Endothelial cell of umbilical vein (primary cell): ENCODE data around the gene AMBP.

Experiments used
- CTCF ChIP-seq, 2 donors: IDR thresholded peaks; 1 replicate in 1 of 2; 2 replicates in 1 of 2; pipeline ENCODE4 v1.5.1; 2011; ENCODE audit warnings: low read length in 2 of 2, mild to moderate bottlenecking in 2 of 2, moderate library complexity in 2 of 2, control low read depth in 1 of 2, inconsistent platforms in 1 of 2, low read depth in 1 of 2; ENCODE audit not compliant: insufficient read depth in 1 of 2; ENCODE audit errors: extremely low read depth in 1 of 2
- EZH2 ChIP-seq: IDR thresholded peaks from 2 replicates; pipeline ENCODE4 v1.6.1; 2012; ENCODE audit warnings: borderline replicate concordance, low read depth, mild to moderate bottlenecking, moderate library complexity, low read length, inconsistent platforms; ENCODE audit not compliant: severe bottlenecking
- MAX ChIP-seq: IDR thresholded peaks from 2 replicates; pipeline ENCODE4 v1.6.1; 2011; ENCODE audit not compliant: insufficient read depth, insufficient read length
- MYC ChIP-seq: IDR thresholded peaks from one replicate; pipeline ENCODE4 v1.6.1; 2011; ENCODE audit warnings: mild to moderate bottlenecking, low read depth, low read length
- POLR2A ChIP-seq: IDR thresholded peaks from 2 replicates; pipeline ENCODE4 v1.6.1; 2012; ENCODE audit warnings: low read depth, mild to moderate bottlenecking, control low read depth, low read length
- POLR2AphosphoS5 ChIP-seq: IDR thresholded peaks from 2 replicates; pipeline ENCODE4 v1.6.1; 2012; ENCODE audit warnings: low read depth, mild to moderate bottlenecking, control low read depth, low read length, moderate library complexity; ENCODE audit not compliant: insufficient read depth

- TF ChIP-seq POLR2A (no peak), EZH2 (no peak), CTCF (IDR thresholded peaks at IDR 0.05; ENCODE audit: extremely low read depth in 1 of 2, insufficient read depth in 1 of 2, low read depth in 1 of 2, low read length in 2 of 2) (no peak), MYC (no peak), POLR2AphosphoS5 (no peak), MAX (no peak)
These were observed 23.9 kb downstream of the AMBP start for GRCh38 chr9:114054191-114054690.
